NT2/D1 (cell line): ENCODE measurements around the gene FRMPD1.

Source experiments
- SUZ12 ChIP-seq: IDR thresholded peaks from 2 replicates; pipeline ENCODE4 v1.6.1; 2011; ENCODE audit not compliant: insufficient read length, insufficient read depth; ENCODE audit errors: extremely low read depth
- ZNF274 ChIP-seq: IDR thresholded peaks from 2 replicates; pipeline ENCODE4 v1.6.1; 2011; ENCODE audit warnings: mild to moderate bottlenecking, low read depth, low read length

- TF ChIP-seq SUZ12 (no peak), ZNF274 (no peak)
These were observed 43.6 kb downstream of the FRMPD1 start for GRCh38 chr9:37694355-37694754.
